Femur (tissue), 1 donor: ENCODE data around the gene SYCP3.
"Not testable (repeated sequence)": the region's sequence is repeated elsewhere in the genome, so short reads cannot be mapped to it uniquely, and the experiment has no call there.

ENCODE experiments used
- DNase-seq: peaks from one replicate; pipeline ENCODE4 v3.0.0-alpha.2; 2017

SYCP3 gene

DNA sequence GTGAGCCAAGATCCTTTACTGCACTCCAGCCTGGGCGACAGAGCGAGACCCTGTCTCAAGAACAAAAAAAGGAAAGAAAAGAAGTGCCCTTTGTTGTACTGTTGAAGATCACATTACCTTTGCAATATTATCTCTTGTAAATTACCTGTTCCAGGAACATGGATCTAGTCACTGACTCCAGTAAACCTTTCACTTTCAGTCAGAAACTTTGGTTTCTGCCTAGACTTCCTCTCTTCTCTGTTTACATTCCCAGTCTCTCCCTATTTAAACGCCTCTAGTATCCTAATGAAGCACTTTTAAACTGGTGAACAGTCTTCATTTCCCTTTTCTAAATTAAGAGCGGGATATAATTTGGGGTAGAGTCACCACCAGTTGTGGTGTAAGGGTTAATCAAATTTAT lies 29.0 kb downstream of the SYCP3 start:
- DNase-seq: no peak

DNA sequence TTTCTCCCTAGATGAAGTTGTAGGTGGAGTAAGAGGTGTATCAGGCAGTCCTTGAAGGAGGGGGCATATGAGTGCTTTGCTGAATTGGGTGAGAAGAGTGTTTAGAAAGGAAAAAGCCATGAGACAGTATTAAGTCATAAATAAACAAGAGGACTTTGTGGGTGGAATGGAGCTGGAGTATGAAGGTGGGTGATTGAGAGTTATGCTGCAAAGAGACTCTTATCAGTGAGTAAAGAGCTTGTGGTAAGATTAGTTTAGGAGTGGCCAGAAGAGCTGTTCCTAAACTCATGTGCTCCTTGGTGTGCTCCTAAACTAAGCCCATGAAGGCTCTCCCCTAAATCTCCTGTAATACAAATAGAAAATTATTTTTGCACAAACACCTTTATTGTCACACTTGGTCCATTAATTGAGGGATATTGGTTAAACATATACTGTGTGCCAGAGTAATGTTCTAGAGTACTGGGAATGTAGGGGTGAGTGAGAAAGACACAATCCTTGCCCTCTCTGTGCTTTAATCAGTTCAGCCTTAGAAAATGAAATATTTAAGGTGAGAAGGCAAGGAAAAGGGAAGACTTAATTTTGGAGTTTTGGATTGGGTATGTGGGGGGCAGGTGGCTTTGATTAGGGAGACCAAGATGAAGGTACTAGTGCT lies 32.0 kb downstream of the SYCP3 start:
- DNase-seq: no peak

DNA sequence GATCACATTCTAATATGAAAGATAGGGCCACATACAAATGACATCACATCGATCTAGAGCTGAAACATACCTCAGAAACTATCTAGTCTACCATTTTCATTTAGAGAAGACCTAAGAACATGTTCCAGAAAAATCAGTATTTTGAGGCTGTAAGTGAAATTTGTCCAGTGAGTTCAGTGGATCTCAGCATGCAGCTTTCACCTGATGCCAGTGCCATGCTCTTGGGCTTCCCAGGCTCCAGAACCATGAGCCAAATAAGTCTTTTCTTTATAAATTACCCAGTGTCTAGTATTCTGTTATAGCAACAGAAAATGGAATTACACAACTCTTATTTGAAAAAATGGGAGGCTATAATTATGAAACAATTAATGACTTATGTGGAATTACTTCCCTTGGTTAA lies 32.9 kb downstream of the SYCP3 start:
- DNase-seq: no peak

DNA sequence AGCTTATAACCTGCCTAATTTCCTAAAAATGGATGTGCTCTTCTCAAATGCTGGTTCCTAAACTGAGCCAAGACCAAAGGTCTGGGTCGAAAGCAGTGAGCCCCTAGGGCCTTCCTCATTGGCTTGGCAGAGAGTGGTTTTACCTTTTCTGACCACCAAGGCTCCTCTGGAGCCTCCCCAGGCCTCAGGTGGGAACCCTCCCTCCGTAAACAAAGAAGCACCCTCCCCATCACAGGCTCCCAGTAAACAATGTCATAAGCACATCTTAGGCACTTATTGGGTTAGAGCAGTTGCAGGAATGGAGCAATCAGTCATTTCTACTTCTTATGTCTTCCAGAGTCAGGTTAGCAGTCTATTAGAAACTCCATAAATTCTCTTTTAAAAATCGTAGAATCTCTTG lies 35.8 kb downstream of the SYCP3 start:
- DNase-seq: no peak

DNA sequence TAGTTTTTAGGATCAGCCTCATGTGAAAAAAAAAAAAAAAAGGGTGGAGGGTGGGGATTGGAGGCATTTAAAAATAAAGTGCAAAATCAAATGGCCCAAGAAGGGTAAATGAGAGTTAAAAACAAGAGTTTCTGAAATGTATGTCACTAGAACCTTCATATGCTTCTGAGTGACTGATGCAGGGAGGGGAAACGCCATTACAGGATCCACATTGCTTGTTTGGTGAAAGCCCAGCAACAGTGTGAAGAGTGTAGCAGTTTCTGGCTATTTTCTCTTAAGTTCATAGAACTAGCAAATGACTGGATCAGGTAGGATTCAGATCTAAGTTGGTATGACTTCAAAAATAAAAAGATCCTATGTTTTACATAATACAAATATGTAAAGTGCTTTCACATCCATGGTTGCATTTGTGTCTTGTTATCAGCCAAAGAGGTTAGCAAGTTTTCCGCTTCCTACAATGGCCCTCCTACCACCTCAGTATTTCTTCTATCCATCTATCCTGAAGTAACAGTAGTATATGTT lies 38.9 kb downstream of the SYCP3 start:
- no peak for DNase-seq

DNA sequence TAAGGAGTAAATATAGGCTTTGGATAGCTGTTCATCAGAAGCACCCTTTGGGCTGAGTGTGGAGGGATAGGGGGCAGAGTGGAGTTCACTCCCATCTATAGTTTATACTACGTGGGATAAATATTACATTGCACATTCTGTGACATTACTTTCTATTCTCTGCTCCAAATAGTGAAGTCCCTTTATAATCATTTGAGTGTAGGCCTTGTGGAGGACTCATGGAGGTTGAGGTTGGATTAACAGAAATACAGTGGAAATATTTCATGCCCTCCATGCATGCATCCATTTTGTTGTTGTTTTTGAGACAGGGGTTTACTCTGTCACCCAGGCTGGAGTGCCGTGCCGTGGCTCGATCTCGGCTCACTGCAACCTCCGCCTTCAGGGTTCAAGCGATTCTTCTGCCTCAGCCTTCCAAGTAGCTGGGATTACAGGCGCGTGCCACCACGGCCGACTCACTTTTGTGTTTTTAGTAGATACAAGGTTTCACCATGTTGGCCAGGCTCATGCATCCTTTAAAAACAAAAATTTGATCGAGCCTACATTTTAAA lies 40.4 kb downstream of the SYCP3 start:
- no peak for DNase-seq

DNA sequence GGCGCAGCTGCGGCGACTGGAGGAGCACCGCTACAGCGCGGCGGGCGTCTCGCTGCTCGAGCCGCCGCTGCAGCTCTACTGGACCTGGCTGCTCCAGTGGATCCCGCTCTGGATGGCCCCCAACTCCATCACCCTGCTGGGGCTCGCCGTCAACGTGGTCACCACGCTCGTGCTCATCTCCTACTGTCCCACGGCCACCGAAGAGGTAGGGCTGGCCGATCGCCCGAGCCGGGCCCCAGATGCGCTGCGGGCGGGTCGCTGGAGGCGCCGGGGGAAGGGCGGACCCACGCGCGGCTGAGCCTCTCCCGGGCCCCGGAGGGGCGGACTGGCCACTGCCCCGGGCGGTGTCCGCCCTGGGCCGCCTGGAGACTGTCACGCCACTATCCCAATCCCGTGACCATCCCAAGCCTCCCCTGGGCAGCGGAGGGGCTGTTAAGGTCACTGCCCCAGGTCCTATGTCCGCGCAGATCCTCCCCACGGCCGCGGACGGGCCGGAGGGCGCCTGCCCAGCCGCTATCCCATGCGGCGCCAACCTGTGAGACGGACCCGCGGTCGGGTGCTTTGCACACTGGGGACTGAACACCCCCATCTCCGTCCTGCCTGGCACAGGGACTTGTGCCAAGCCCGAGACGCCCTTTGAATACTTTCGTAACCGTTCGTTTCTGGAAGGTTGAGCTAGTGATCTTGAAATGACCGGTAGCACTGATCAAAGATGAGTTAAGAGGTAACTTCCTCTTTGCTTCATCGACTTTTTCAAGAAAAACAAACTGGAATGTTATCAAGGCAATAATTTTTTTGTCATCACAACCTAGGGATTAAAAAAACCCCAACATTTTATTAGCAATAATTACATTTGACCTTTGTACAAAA lies 41.1 kb downstream of the SYCP3 start:
- DNase-seq: peak; percentile 52

DNA sequence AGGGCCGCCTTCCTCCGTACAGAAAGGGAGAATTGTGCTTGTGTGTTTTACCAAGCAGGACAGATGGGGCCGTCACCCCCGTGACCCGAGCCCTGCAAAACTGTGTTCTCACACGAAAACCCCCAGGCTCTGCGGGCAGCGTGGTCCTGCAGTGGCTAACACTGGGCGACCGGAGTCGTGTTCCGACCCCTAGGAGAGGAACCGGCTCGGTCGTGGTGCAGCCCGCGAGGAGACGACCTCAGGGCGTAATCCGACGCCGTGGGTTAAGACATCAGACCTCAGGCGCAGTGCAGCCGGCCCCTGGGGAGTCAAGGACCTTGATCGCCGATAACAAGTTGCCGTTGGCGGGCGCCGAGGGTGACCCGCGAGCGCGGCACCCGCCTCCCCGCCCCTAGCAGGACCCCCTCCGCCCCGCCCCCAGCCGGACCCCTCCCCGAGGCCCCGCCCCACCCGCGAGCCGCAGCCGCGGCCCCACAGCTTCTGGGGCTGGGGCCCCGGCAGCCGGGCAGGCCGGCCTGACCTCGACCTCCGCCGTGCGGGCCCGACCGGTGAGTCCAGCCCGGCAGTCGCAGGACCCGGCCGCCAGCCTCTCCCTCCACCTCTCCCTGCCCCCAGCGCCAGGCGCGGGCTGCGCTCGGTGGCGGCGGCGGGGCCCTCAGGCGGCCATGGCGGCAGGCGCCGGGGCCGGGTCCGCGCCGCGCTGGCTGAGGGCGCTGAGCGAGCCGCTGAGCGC lies 41.9 kb downstream of the SYCP3 start, which contains the start of gene CHPT1:
Gene CHPT1, plus strand, starts transcription at position 444 of the 733 bp plus-strand sequence. Its CDS starts 222 bp downstream, at position 666.
- DNase-seq: peak; percentile 78

DNA sequence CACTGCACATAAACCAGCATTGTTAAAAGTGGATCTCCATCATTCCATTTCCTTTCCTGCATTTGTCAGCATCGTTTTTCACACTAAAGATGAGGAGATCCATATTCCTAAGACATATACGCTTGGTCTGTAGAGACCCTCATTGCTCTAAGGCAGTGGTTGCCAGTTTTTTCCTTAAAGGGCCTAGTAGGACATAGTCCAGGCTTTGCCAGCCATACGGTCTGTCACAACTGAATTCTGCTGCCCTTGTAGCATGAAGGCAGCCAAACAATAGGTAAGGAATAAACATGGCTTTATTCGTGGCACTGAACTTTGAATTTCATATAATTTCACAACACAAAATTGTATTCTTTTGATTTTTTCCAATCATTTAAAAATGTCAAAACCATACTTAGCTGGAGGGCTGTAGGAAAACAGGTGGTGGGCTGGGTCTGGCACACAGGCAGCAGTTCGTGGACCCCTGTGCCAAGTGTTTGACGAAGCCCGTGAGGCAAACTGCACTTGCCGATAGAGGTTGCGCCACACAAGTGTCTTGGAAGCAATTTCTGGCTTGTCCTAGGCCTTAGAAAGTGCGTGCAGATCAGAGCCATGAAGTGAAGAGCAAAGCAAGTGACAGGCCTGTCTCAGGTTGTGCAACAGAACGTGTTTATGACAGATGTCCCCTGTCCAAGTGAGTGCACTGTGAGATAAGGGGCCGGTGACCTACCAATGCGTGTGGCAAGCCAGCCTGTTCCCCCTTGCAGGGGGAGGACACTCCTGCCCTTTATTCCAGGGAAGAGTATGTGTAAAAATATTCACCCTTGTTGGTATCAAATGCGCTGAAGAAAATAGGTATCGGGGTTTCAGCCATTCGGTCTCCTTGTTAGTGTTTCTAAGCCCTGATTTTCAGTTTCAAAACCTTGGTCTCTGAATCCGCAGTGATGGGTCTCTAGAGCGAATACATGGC lies 42.7 kb downstream of the SYCP3 start:
- DNase-seq: peak; percentile 44

DNA sequence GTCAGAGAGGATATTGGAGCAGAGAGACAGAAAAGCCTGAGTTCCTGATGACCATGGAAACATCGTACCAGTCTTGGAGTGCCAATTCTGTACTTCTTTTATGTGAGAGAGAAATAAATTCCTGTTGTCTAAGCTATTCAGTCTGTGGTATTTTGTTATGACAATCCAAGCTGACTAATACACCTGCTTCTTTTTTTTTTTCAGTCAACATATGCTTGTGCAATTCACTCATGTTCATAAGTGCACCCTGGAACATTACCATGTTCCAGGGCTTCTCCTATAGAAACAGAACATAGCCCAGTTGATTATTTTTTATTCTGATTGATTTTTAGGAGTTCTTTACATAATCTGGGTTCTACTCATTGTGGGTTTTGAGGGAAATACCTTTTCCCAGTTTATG lies 43.6 kb downstream of the SYCP3 start:
- no peak for DNase-seq

DNA sequence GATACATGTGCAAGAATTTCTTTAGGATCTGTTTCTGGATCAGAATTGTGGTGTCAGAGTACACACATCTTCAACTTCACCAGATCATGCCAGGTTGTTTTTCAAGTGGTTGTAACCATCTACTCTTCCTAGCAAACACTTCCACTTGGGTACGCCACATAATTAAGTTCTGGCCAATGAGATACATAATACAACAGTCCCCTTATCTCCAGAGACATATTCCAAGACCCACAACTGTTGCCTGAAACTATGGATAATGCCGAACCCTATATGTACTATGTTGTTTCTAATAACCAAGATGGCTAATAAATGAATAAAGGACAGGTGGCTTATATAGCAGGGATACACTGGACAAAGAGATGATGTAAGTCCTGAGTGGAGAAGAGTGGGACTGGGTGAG lies 44.3 kb downstream of the SYCP3 start:
- DNase-seq: no peak

DNA sequence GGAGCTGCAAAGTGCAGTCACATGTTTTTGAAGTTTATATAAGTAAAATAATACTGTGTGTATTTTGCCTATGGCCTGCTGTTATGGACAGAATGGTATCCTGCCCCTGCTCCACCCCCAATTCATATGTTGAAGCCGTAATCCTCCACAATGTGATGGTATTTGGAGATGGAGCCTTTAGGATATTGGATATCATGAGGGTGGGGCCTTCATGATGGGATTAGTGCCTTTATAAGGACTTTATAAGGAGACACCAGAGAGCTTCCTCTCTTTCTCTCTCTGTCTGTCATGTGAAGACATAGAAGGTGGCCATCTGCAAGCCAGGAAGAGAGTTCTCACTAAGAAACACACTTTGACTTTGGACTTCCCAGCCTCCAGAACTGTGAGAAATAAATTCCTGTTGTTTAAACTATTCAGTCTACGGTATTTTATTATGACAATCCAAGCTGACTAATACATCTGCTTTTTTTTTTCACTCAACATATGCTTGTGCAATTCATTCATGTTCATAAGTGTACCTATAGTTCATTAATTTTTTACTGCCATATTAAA lies 44.9 kb downstream of the SYCP3 start:
- no peak for DNase-seq

DNA sequence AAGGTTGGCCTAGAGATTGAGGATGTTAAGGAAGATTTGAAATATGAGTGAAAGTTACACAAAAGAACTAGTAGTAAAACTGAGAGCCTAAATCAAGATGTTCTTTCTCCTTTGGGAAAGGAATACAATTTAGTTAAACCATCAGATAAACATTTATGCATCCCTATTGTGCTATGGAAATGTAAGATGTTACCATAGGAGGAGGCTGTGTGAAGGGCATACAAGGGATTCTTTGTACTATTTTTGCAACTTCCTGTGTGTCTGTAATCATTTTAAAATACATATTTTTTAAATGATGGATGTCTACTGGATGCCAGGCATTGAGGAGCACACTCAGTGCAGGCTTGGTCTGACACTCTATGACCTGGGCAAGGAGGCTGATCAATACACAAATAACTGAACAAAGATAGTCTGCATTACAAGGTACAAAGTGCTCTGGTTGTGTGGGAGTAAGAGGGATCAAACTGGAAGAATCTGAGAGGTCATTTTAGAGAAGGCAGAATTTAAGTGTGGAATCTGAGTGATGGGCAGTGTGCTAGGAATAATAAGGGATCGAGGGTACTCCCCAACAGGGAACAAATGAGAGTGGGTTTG lies 47.7 kb downstream of the SYCP3 start:
- no peak for DNase-seq

DNA sequence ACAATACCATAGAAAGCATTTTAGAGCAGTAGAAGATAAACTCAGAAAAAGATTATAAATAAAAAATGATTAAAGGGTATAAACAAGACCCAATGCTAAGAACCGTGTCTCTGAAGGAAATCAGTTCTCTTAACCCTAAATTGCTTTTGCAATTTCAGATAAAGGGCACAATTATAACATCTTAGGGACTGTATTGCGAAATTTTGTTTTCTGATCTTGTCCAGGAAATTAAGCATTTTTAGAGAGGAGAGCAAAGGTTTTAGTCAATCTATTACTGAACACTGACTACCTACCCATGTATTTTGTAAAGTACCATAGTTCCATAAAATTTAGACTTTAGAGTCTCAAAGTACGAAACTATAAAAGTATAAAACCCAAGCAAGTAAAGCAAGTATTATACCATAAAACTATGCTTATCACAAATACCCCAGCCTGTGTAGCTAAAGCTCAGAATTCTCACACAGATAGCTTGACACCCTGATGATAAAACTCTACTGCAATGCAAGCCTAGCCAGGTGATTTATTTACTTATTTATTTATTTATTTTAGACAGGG lies 48.6 kb downstream of the SYCP3 start:
- DNase-seq: no peak

DNA sequence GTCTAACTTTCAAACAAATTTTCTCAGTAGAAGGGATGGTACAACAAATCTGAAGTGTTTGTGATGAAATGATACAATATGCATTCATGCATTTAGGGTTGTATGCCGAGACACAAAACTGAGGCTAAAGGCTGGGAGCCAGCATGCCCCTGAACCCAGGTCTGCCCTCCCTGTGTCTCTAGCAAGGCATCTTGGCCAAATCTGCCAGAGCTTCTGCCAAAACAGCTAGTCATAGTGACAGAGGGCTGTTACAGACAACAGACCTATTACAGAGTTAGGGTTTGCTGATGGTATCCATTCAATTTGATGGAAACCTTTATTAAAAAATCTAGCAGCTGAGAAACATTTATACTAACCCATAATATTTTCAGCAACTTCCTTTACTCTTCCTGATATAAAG lies 53.1 kb downstream of the SYCP3 start:
- DNase-seq: no peak

DNA sequence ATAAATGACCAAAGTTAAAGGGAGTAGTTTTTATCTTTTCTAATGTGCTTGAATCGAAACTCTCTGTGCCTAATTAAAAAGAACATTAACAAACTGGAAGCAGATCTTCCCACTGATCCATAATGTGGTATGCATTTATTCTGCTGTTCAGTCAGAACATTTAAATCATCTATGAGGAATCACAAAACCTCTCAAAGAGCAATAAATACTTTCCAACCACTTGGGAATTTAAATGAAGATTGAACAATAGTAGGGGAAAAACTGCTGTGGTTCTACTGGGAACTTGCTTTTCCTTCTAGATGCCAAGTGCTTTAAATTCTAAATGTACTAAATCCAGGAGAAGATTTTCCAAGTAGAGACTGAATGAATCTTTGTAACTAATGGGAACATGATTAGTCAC lies 54.2 kb downstream of the SYCP3 start:
- DNase-seq: no peak

DNA sequence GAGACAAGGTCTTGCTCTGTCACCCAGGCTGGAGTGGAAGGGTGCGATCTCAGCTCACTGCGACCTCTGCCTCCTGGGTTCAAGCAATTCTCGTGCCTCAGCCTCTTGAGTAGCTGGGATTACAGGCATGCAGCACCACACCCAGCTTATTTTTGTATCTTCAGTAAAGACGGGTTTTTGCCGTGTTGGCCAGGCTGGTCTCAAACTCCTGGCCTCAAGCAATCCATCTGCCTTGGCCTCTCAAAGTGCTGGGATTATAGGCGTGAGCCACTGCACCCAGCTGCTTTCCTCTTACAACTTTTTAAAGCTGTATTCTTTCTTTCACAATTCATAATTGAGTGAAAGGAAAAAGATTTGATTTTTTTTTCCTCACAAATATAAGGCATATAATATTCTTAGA lies 57.6 kb downstream of the SYCP3 start:
- DNase-seq: not testable (repeated sequence)

DNA sequence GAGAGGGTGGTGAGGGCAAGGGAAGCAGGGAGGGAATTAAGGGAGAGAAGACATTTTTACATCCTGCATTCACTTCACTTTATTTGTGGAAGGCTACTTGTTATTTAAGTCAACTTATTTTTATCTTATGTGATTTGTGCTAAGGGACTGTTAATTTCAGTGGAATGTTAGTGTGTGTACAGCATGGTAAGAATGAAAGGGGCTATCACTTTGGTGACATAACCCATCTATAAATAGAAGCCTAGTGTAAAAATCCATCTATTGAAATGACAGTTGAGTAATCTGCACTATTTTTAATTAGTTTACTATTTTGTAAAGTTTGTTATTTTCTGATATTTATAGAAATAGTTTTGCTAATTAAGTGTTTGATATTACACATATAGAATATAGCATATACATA lies 58.6 kb downstream of the SYCP3 start:
- no peak for DNase-seq

DNA sequence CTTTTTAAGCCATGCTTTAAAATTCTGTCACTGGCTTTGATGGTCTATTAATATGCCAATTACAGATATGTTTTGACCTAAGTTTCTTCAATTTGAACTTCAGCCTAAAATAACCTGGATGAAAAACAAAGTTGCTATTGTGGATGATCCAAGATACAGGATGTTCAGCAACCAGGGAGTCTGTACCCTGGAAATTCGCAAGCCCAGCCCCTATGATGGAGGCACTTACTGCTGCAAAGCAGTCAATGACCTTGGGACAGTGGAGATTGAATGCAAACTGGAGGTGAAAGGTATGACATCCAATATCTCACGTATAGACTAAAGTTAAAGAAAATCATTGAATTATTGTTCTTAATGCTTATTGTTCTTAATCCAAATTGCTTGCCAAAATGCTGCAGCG lies 59.0 kb downstream of the SYCP3 start:
- DNase-seq: no peak
